GM12891 (cell line): ENCODE data around the gene IL22RA2.

ENCODE experiments used
- DNase-seq: peaks from one replicate; pipeline ENCODE4 v3.0.0; 2011; ENCODE audit warnings: low spot score; ENCODE audit not compliant: insufficient read length
- FAIRE-seq: peaks from 2 replicates; lab custom pipeline; 2011; peaks lifted over from hg19 to GRCh38; lab: Jason Lieb, UNC
- PAX5 ChIP-seq: IDR thresholded peaks from 2 replicates; pipeline ENCODE4 v1.6.1; 2011; ENCODE audit warnings: low read length, moderate library complexity, mild to moderate bottlenecking; ENCODE audit not compliant: insufficient read depth, severe bottlenecking
- POLR2A ChIP-seq: IDR thresholded peaks from 2 replicates; pipeline ENCODE4 v1.6.1; 2011; ENCODE audit warnings: low read depth, low read length, control low read depth
- POLR2AphosphoS5 ChIP-seq: IDR thresholded peaks from 2 replicates; pipeline ENCODE4 v1.6.1; 2011; ENCODE audit warnings: low read depth, low read length, control low read depth
- POU2F2 ChIP-seq: IDR thresholded peaks from 2 replicates; pipeline ENCODE4 v1.6.1; 2011; ENCODE audit warnings: low read depth, mild to moderate bottlenecking, control low read depth, low read length, moderate library complexity
- SPI1 ChIP-seq: IDR thresholded peaks from 2 replicates; pipeline ENCODE4 v1.6.1; 2011; ENCODE audit warnings: low read depth, low read length, control low read depth
- TAF1 ChIP-seq: IDR thresholded peaks from 2 replicates; pipeline ENCODE4 v1.6.1; 2011; ENCODE audit warnings: low read depth, low read length, control low read depth

IL22RA2 gene

DNA sequence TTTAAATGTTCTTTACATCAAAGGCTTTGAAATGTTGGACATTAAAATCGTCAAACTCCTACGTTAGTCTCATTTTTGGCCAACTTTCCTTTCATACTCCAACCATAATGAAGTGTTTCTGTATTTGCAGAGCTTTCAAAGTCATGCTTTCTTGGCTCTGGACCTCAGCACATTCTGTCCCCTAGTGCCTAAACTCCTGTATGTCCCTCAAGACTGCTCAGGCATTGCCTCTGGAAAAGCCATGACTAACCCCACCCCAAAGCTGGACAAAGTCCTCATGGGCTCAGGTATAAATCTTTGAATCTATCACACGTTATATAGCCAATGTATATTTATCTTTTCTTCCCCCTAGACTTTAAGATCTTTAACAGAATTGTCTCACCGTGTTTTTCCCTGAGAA, 26.8 kb upstream of the IL22RA2 start:
- DNase-seq (no peak), FAIRE-seq (no peak)
- TF ChIP-seq POLR2A, result no peak
- no peak for TF ChIP-seq POLR2AphosphoS5
- no peak for TF ChIP-seq POU2F2
- TF ChIP-seq PAX5, result no peak
- TF ChIP-seq TAF1, result no peak
- no peak for TF ChIP-seq SPI1

- TF ChIP-seq SPI1 (peak; percentile 68), POU2F2 (no peak)
- FAIRE-seq, result peak; percentile 60
- no peak for DNase-seq
Observed at GRCh38 chr6:137197684-137198645, 24.5 kb upstream of the IL22RA2 start.

GRCh38 chr6:137193256-137194070, 20.0 kb upstream of the IL22RA2 start:
- TF ChIP-seq TAF1 (no peak), POLR2A (no peak), POU2F2 (no peak), PAX5 (no peak)
- FAIRE-seq, result no peak
- no peak for DNase-seq

- DNase-seq, result no peak
- TF ChIP-seq PAX5, result no peak
- TF ChIP-seq TAF1, result no peak
- no peak for TF ChIP-seq SPI1
- no peak for TF ChIP-seq POLR2A
- no peak for TF ChIP-seq POU2F2
- no peak for TF ChIP-seq POLR2AphosphoS5
- FAIRE-seq, result no peak
Observed at GRCh38 chr6:137192821-137193220, 19.4 kb upstream of the IL22RA2 start.

GRCh38 chr6:137191670-137192069, 18.2 kb upstream of the IL22RA2 start:
- TF ChIP-seq PAX5 (no peak), POLR2AphosphoS5 (no peak), TAF1 (no peak), POLR2A (no peak), POU2F2 (no peak), SPI1 (no peak)
- no peak for FAIRE-seq
- DNase-seq, result no peak

DNA sequence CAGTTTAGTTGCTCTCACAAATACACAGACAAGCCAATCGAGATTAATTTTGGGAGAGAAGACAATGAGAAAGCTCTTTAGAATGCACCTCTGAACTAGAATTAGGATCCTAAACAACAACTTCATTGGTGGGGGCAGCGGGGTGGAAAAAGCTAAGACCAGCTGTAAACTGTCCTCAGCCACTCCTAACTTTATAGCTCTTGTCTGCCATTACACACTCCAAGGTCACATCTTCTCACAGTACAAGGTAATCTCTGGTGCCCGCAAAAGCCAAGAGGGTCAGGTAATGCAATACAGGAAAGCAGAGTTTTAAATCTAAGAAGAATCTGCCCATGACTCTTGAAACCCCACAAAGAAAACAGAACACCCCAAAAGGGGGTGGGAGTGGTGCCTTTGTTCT, 17.8 kb upstream of the IL22RA2 start:
- FAIRE-seq (no peak), DNase-seq (no peak)
- no peak for TF ChIP-seq TAF1
- no peak for TF ChIP-seq POLR2A
- no peak for TF ChIP-seq POLR2AphosphoS5
- no peak for TF ChIP-seq PAX5
- no peak for TF ChIP-seq SPI1
- no peak for TF ChIP-seq POU2F2

DNA sequence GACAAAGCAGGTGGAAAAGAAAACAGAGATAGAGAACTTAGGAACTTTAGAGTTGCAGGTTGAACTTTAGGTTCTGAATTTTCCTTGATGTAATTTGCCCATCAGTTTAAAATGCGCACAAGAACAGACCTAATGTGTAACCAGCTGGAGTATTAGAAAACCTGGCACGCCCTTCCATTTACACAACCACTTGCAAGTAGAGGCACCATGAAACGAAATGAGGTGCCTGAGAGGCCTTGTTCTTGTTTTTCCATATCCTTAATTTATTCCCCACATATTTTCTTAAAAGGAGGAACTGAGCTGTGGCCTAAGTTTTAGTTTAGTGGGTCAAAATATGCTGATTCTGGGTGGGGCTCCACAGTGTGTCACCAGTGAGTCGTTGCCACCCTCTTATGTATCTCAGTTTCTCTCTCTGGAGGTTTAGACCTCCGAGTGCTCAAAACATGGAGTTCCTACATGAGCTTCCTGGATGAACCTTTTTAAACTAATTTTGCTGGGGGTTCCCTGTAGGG, 17.2 kb upstream of the IL22RA2 start:
- DNase-seq (no peak), FAIRE-seq (no peak)
- TF ChIP-seq POLR2A (no peak), POLR2AphosphoS5 (no peak)

DNA sequence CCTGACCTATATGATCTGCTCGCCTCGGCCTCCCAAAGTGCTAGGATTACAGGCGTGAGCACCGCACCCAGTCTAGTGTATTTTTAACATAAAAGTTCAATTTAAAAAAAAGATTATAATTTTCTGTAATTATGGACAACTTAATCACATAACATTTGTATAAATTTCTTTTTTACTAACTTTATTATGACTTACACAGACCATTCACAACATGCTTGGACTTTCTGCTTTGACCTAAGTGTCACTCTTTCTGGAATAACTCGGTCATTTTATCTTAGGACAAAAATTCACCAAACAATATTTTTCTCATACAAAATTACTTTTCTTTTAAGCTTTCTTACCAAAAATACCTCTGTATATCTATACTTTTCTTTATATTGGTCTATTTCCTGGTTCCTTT, 15.4 kb upstream of the IL22RA2 start:
- no peak for TF ChIP-seq POLR2A
- TF ChIP-seq PAX5, result no peak
- TF ChIP-seq POLR2AphosphoS5, result no peak
- TF ChIP-seq TAF1, result no peak
- TF ChIP-seq POU2F2, result no peak
- no peak for TF ChIP-seq SPI1
- DNase-seq (no peak), FAIRE-seq (no peak)

GRCh38 chr6:137185290-137185689, 11.8 kb upstream of the IL22RA2 start:
- no peak for FAIRE-seq
- no peak for TF ChIP-seq PAX5
- DNase-seq, result no peak

DNA sequence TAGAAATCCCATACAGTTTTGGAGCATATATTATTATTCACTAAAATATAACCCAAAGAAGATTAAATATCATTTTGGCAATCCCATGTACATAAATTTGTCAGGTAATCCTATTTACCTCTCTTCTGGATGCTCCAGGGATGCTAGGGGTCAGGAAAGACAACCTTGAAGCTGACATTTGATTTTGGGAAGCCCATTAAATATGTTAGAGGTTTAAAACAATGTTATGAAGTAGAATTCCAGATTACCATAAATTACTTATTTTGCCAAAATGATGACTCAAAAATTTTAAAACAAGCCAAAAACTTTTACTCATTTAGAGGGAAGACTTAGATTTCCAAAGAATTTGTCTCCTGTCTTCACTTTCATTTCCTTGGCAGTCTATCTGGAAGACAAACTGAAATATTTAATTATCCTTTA, 9.2 kb upstream of the IL22RA2 start:
- TF ChIP-seq POLR2A, result no peak
- no peak for TF ChIP-seq TAF1
- TF ChIP-seq POU2F2, result no peak
- TF ChIP-seq SPI1, result no peak
- TF ChIP-seq POLR2AphosphoS5, result no peak
- no peak for TF ChIP-seq PAX5
- DNase-seq (no peak), FAIRE-seq (no peak)
